Measurements from ENCODE around the gene AGMAT.

DNA sequence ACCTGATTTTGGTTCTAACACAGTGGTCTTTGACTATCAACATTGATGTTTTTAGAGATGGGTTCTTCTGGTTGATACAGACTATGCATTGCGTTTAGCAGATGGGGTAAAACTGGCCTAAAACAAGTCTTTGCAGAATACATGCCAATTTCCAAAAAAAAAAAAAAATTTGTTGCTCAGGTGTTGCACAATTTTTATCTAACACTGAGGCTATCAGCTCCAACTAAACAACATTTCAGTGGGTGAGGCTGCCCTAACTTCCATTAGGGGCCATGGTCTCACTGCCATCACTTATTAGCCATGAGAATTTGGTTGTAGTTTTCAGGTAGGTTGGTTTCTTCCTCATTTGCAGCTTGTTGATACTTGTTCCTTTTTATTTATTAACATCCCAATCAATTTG is 14.0 kb downstream of the AGMAT start:
- TF ChIP-seq EZH2 (IDR thresholded peaks at IDR 0.05; ENCODE audit: insufficient read depth, poor library complexity, severe bottlenecking) (no peak), EZH2phosphoT487 (IDR thresholded peaks at IDR 0.05; ENCODE audit: insufficient read depth, low read depth) (no peak)
